ENCODE results near the gene SMARCE1. TPM values are rescaled to one million over a fixed set of nuclear protein-coding genes. Genes with fewer than 3 reads are reported as not detected.
A peak's percentile ranks its signal among the peaks of the same experiment; 100 is the strongest.

The SMARCE1 gene
- total RNA-seq, 1 donor from 2014 or later: 195 TPM

GRCh38 chr17:40646791-40647623, 611 bp downstream of the SMARCE1 start:
- peaks cover 19% of the 10 kb centered on the region for H3K36me3 Mint-ChIP-seq (ENCODE audit: insufficient read depth)
- peak overlapping the region; percentile 100 for H3K27ac Mint-ChIP-seq
- H3K27me3 Mint-ChIP-seq: no peaks in the 10 kb centered on the region
- H3K4me1 Mint-ChIP-seq (ENCODE audit: low read depth): peaks cover 24% of the 10 kb centered on the region
- peak overlapping the region; percentile 86 for H3K4me3 Mint-ChIP-seq (ENCODE audit: low read depth)
- TF ChIP-seq, protein P1, sequence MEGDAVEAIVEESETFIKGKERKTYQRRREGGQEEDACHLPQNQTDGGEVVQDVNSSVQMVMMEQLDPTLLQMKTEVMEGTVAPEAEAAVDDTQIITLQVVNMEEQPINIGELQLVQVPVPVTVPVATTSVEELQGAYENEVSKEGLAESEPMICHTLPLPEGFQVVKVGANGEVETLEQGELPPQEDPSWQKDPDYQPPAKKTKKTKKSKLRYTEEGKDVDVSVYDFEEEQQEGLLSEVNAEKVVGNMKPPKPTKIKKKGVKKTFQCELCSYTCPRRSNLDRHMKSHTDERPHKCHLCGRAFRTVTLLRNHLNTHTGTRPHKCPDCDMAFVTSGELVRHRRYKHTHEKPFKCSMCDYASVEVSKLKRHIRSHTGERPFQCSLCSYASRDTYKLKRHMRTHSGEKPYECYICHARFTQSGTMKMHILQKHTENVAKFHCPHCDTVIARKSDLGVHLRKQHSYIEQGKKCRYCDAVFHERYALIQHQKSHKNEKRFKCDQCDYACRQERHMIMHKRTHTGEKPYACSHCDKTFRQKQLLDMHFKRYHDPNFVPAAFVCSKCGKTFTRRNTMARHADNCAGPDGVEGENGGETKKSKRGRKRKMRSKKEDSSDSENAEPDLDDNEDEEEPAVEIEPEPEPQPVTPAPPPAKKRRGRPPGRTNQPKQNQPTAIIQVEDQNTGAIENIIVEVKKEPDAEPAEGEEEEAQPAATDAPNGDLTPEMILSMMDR (IDR thresholded peaks at IDR 0.05; ENCODE audit: unreplicated experiment): no peak
- DNase-seq (ENCODE audit: low spot score, unreplicated experiment): no peak
- no peaks in the 10 kb centered on the region for H3K9me3 Mint-ChIP-seq (ENCODE audit: low read depth)

DNA sequence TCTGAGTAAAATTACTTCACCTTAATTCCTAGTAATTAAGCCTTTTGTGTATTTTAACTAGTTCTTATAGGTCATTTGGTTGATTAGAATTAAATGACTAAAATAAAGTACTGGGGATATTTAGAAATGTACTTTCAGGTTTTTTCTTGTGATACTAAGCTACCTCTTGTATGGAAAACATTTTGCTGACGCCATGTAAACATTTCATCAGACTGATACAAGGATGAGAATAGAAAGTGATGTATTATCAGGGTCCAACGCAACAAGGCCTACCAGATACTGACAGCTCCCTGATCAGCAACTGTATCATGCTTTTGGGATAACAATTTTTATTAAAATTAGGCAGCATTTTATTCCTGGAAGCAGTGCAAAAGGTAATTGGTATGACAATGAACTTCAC, 1.7 kb downstream of the SMARCE1 start:
- no peaks in the 10 kb centered on the region for H3K27me3 Mint-ChIP-seq
- TF ChIP-seq, protein P1 (IDR thresholded peaks at IDR 0.05; ENCODE audit: unreplicated experiment): no peak
- H3K36me3 Mint-ChIP-seq (ENCODE audit: insufficient read depth): peaks cover 21% of the 10 kb centered on the region
- H3K4me3 Mint-ChIP-seq (ENCODE audit: low read depth): peak overlapping the region; percentile 41
- no peak for DNase-seq (ENCODE audit: low spot score, unreplicated experiment)
- H3K9me3 Mint-ChIP-seq (ENCODE audit: low read depth): no peaks in the 10 kb centered on the region
- peaks cover 24% of the 10 kb centered on the region for H3K4me1 Mint-ChIP-seq (ENCODE audit: low read depth)
- H3K27ac Mint-ChIP-seq: no peak overlapping the region

DNA sequence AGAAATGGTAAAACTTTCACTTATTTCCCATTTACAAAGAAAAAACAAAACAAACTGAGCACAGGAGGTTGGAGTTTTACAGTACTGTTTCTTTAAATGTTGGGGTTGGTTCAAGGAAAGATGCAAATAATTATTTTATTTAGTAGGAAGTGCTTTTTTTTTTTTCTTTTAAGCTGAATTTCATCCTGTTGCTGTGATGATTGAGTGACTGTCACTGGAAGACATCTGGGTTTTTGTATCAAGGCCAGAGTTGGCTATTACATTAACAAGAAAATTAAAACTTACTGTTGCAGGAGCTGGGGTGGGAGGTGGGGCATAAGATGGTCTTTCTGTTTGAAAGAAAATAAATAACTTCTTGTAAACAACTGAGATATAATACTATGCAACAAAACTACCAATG, 2.3 kb downstream of the SMARCE1 start:
- Mint-ChIP-seq H3K4me1 (ENCODE audit: low read depth) (peaks cover 26% of the 10 kb centered on the region), H3K9me3 (ENCODE audit: low read depth) (no peaks in the 10 kb centered on the region), H3K27ac (peak overlapping the region; percentile 10), H3K4me3 (ENCODE audit: low read depth) (peak overlapping the region; percentile 20), H3K27me3 (no peaks in the 10 kb centered on the region), H3K36me3 (ENCODE audit: insufficient read depth) (peaks cover 22% of the 10 kb centered on the region)
- DNase-seq (ENCODE audit: low spot score, unreplicated experiment): no peak
- TF ChIP-seq, protein P1 (IDR thresholded peaks at IDR 0.05; ENCODE audit: unreplicated experiment): no peak

DNA sequence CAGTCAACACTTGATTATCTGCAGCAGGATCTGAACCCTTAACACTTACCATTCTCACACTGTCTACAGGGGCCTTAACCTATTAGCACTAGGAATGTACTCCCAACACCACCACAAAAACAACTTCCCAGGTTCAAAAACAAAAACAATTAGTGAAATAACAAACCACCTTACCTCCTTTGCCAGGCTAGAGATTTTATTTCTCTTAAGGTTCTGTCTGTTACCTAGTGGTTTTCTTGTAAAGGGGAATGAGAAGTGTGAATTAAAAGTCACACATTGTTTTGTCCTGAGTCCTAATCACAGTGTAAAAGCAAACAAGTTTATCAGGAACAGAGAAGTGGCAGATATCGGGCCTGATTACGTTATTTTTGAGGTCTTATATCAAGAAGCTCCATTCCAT, 9.7 kb downstream of the SMARCE1 start:
- Mint-ChIP-seq H3K9me3 (ENCODE audit: low read depth) (no peaks in the 10 kb centered on the region), H3K27ac (peak overlapping the region; percentile 7), H3K27me3 (no peaks in the 10 kb centered on the region), H3K4me3 (ENCODE audit: low read depth) (no peak overlapping the region), H3K36me3 (ENCODE audit: insufficient read depth) (peaks cover 33% of the 10 kb centered on the region), H3K4me1 (ENCODE audit: low read depth) (peaks cover 14% of the 10 kb centered on the region)
- no peak for DNase-seq (ENCODE audit: low spot score, unreplicated experiment)
- TF ChIP-seq, protein P1 (IDR thresholded peaks at IDR 0.05; ENCODE audit: unreplicated experiment): no peak

DNA sequence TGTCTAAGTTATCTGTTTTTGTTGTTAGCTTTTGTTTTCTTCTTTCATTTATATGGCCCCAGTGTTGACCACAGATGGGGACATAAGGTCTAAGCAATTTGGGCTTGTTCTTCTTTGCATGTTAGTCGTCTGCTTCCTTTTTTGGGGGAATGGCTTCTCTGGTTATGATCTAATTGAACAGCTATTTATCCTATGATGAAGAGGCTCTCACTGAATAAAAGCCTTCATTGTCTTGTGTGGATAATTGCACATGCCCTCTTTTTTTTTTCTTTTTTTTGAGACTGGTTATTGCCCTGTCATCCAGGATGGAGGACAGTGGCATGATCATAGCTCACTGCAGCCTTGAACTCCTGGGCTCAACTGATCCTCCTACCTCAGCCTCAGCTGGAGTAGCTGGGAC, 13.7 kb downstream of the SMARCE1 start:
- H3K4me1 Mint-ChIP-seq (ENCODE audit: low read depth): peaks cover 7% of the 10 kb centered on the region
- no peak overlapping the region for H3K4me3 Mint-ChIP-seq (ENCODE audit: low read depth)
- H3K27ac Mint-ChIP-seq: no peak overlapping the region
- peaks cover 31% of the 10 kb centered on the region for H3K36me3 Mint-ChIP-seq (ENCODE audit: insufficient read depth)
- TF ChIP-seq, protein P1 (IDR thresholded peaks at IDR 0.05; ENCODE audit: unreplicated experiment): no peak
- no peaks in the 10 kb centered on the region for H3K9me3 Mint-ChIP-seq (ENCODE audit: low read depth)
- no peaks in the 10 kb centered on the region for H3K27me3 Mint-ChIP-seq
- no peak for DNase-seq (ENCODE audit: low spot score, unreplicated experiment)
